Measurements from ENCODE around the gene IMP3.

- TF ChIP-seq CTCF (IDR thresholded peaks at IDR 0.05; ENCODE audit: poor library complexity, severe bottlenecking) (no peak), REST (IDR thresholded peaks at IDR 0.05; ENCODE audit: borderline replicate concordance) (no peak), EP300 (conservative IDR thresholded peaks at IDR 0.05; ENCODE audit: poor library complexity, severe bottlenecking) (no peak), EZH2 (IDR thresholded peaks at IDR 0.05; ENCODE audit: borderline replicate concordance, insufficient read depth, low read length, poor library complexity, severe bottlenecking) (no peak), MXI1 (conservative IDR thresholded peaks at IDR 0.05; ENCODE audit: poor library complexity, severe bottlenecking) (no peak), POLR2AphosphoS5 (IDR thresholded peaks at IDR 0.05) (no peak), RAD21 (conservative IDR thresholded peaks at IDR 0.05) (no peak), TAF1 (IDR thresholded peaks at IDR 0.05; ENCODE audit: low read depth) (no peak), SMC3 (conservative IDR thresholded peaks at IDR 0.05; ENCODE audit: poor library complexity) (no peak)
These were observed 33.6 kb upstream of the IMP3 start for GRCh38 chr15:75673426-75674235.
